ENCODE measurements around the gene PKDCC.

PKDCC gene

DNA sequence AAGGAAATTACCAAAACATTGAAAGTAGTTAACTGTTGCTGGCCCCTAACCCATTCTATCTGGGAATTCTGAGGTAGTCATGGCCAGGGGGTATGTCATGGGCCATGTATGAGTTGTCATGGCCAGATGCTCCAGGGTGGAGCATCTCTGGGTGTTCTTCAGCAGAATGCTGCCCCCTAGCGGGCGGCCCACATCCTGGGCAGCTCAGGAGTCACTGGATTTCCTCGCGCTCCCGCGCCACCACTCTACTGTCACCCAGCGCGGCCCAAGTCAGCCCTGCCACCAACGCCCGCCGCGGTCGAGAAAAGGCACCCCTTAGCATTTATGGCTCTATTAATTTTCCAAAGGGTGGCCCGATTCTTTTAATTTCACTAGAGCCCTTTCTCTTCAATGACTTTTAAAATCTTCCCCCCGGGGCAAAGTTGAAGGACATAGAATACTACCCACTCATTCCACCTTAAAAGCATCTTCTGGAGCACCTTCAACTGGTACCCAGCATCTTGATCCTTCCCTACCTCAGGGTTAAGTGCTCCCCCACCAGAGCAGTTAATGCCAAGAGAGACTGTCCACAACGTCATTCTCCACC lies 41.6 kb downstream of the PKDCC start:
- no peak for DNase-seq (ENCODE audit: low read depth)

DNA sequence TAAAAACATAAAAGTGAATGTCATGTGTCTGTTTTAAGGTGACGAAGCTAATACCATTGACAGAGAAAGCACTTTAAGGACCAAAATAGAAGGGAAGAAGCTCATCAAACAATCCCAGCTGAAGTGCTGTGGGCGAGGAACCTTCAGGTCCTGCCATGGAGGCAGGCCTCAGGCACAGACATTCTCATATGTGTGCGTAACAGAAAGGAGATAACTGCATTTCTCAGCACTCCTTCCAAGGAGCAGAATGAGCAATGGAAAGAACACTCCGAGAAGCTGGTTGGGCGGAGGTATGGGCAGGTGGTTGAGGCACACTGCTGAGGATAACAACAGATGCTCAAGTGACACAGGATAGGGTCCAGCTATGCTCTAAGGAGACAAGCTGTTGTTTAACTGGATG lies 42.4 kb downstream of the PKDCC start:
- no peak for DNase-seq (ENCODE audit: low read depth)

- no peak for DNase-seq (ENCODE audit: low read depth)
Observed at GRCh38 chr2:42091671-42092070, 43.9 kb downstream of the PKDCC start.

GRCh38 chr2:42092084-42092996 lies 44.5 kb downstream of the PKDCC start:
- DNase-seq (ENCODE audit: low read depth), result no peak

- no peak for DNase-seq (ENCODE audit: low read depth)
Observed at GRCh38 chr2:42094114-42094513, 46.3 kb downstream of the PKDCC start.

GRCh38 chr2:42095923-42096408 lies 48.1 kb downstream of the PKDCC start:
- peak; percentile 58 for DNase-seq (ENCODE audit: low read depth)

GRCh38 chr2:42096869-42097591 lies 49.2 kb downstream of the PKDCC start:
- DNase-seq (ENCODE audit: low read depth), result no peak

DNA sequence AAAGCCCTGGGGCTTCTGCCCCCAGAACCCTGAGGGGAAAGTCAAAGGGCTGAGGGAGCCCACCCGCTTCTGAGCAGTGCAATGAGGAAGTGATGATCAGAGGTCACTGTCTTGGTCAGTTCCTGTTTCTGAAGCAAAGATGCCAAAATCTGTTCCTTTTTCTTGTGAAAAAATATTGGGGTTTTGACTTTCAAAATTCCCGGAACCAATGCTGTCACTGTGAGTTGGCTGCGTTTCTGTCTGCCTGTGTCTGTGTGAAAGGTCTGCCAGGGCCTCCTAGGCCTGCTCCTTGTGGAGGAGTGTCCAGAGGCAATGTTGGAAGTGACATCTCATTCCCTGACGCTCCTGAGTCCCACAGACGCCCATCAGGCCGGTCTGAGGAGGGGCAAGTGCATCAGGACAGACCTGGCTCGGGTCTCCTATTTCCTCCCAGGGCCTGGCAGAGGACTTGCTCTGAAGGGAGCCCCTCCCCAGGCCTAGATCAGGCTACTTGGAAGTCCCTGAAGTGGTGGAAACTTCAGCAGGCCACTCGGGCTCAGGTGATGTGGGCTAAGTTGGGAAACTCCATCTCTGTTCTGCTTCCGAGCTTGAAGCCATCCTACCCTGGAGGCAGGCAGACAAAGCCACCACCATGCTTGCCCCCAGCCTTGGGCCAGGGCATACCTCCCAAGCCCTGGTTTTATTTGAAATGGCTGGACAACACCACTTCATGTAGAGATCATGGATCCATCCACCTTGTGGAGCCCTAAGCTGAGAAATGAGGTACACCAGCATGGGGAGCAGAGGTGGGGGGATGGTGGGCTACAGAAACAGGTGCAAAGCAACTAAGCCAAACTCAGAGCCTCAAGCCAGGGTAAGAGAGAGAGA lies 51.0 kb downstream of the PKDCC start:
- DNase-seq (ENCODE audit: low read depth), result no peak

DNA sequence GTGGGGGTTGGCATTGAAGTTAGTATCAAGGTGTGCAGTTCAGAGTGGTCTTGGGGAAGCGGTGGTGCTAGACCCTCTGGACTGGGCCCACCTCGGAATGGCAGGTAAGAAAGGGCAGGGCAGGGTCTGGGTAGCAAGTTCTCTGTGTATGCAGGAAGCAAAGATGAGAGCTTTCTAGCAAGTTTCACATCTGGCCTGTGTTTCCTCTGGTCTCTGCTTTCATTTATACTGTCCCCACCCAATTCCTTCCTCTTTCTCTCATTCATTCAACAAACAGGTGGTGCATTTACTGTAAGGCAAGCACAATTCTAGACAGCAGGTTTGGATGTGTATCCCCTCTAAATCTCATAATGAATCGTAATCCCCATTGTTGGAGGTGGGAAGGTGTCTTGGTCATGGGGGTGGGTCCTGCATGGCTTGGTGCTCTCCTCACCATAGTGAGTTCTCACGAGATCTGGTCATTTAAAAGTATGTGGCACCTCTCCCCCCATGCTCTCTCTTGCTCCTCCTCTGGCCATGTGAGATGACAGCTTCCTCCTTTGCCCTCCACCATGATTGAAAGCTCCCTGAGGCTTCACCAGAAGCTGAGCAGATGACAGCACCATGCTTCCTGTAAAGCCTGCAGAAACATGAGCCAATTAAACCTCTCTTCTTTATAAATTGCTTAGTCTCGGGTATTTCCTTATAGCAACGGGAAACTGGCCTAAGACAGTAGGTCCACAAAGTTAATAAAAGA lies 51.8 kb downstream of the PKDCC start:
- DNase-seq (ENCODE audit: low read depth), result no peak

GRCh38 chr2:42100683-42101205 lies 52.9 kb downstream of the PKDCC start:
- no peak for DNase-seq (ENCODE audit: low read depth)

- DNase-seq (ENCODE audit: low read depth), result no peak
Observed at GRCh38 chr2:42101206-42102023, 53.6 kb downstream of the PKDCC start.

GRCh38 chr2:42102024-42102590 lies 54.3 kb downstream of the PKDCC start:
- peak; percentile 90 for DNase-seq (ENCODE audit: low read depth)

DNA sequence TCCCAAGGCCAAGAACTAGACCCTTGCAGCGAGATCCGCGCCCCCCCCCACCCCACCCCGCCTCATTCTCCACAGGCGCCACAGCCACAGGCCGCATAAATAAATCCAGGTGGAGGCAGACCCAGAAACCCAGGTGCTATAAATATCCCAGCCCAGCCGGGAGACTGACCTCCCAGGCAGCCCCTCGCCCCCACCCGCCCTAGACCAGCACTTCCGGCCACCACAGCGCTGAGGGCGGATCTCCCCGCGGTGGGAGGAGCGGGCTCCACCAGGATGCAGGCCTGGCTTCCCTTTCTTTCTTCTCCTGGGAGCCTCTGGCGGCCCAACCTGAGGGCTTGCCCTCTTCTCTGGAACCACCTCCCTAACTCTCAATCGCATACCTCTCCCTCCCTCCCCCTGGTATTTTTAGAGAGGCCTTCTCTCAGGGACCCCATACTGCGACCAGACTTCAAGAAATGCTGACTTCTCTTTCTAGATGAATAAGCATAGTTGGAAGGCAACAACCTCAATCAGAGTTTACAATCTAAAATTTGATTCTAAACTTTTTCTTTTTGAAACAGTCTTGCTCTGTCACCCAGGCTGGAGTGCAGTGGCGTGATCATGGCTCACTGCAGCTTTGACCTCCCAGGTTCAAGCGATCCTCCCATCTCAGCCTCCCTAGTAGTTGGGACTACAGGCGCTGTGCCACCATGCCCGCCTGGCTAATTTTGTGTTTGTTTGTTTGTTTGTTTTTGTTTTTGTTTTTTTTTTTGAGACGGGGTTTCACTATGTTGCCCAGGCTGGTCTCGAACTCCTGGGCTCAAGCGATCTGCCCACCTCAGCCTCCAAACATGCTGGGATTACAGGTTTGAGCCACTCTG lies 55.0 kb downstream of the PKDCC start:
- no peak for DNase-seq (ENCODE audit: low read depth)

DNA sequence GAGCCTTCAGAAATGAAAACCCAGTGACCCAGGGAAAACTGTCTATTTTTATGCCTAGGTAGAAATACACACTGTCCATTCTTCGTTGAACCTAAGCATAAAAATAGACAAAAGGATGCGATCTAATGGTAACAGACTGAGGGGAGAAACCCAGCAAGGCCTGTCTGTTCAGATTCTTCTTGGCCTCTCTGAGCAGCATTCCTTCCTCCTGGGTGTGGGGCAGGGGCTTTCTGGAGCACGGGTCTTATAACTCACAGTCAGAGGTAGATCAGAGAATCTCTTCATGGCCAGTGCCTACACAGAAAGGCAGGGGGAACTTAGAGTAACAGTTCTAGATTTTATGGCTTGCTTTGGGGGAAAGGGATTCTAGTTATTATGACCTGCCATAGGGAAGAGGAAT lies 56.0 kb downstream of the PKDCC start:
- DNase-seq (ENCODE audit: low read depth), result no peak

- DNase-seq (ENCODE audit: low read depth), result no peak
Observed at GRCh38 chr2:42104621-42105020, 56.8 kb downstream of the PKDCC start.

GRCh38 chr2:42105330-42106256 lies 57.8 kb downstream of the PKDCC start:
- peak; percentile 60 for DNase-seq (ENCODE audit: low read depth)

- DNase-seq (ENCODE audit: low read depth), result no peak
Observed at GRCh38 chr2:42106257-42106816, 58.5 kb downstream of the PKDCC start.

Measured in activated gamma-delta T cell treated with anti-CD3 and anti-CD28 coated beads, Interleukin-2, amount 50 U/mL, for 16 hours (primary cell).